ENCODE data around the gene CRYBB3.
"Not testable (repeated sequence)": the region's sequence is repeated elsewhere in the genome, so short reads cannot be mapped to it uniquely, and the experiment has no call there.

DNA sequence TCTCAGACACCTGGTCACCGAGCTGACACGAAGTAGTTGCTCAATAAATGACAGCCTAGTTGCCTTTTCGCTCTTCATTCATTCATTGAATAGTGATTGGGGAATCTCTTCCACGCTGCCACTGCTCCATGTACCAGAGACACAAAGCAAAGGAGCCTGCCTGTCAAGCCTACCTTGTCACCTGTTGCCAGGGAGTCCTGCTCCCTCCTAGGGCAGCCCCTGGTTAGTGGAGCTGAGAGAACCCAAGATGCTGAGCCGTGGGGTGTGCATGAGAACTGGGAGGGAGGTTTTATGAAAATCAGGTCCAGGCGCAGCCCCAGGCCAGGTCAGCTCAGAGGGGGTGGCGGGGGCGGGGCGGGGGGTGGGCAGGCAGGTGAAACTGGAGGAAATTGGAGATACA is 38.4 kb downstream of the CRYBB3 start:
- TF ChIP-seq, protein P1, sequence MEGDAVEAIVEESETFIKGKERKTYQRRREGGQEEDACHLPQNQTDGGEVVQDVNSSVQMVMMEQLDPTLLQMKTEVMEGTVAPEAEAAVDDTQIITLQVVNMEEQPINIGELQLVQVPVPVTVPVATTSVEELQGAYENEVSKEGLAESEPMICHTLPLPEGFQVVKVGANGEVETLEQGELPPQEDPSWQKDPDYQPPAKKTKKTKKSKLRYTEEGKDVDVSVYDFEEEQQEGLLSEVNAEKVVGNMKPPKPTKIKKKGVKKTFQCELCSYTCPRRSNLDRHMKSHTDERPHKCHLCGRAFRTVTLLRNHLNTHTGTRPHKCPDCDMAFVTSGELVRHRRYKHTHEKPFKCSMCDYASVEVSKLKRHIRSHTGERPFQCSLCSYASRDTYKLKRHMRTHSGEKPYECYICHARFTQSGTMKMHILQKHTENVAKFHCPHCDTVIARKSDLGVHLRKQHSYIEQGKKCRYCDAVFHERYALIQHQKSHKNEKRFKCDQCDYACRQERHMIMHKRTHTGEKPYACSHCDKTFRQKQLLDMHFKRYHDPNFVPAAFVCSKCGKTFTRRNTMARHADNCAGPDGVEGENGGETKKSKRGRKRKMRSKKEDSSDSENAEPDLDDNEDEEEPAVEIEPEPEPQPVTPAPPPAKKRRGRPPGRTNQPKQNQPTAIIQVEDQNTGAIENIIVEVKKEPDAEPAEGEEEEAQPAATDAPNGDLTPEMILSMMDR (IDR thresholded peaks at IDR 0.05 in 2 of 3, conservative IDR thresholded peaks at IDR 0.05 in 1 of 3; ENCODE audit: borderline replicate concordance in 1 of 3, insufficient read depth in 1 of 3, low read depth in 2 of 3, low read length in 2 of 3): not testable (repeated sequence)
- TF ChIP-seq, protein P2, sequence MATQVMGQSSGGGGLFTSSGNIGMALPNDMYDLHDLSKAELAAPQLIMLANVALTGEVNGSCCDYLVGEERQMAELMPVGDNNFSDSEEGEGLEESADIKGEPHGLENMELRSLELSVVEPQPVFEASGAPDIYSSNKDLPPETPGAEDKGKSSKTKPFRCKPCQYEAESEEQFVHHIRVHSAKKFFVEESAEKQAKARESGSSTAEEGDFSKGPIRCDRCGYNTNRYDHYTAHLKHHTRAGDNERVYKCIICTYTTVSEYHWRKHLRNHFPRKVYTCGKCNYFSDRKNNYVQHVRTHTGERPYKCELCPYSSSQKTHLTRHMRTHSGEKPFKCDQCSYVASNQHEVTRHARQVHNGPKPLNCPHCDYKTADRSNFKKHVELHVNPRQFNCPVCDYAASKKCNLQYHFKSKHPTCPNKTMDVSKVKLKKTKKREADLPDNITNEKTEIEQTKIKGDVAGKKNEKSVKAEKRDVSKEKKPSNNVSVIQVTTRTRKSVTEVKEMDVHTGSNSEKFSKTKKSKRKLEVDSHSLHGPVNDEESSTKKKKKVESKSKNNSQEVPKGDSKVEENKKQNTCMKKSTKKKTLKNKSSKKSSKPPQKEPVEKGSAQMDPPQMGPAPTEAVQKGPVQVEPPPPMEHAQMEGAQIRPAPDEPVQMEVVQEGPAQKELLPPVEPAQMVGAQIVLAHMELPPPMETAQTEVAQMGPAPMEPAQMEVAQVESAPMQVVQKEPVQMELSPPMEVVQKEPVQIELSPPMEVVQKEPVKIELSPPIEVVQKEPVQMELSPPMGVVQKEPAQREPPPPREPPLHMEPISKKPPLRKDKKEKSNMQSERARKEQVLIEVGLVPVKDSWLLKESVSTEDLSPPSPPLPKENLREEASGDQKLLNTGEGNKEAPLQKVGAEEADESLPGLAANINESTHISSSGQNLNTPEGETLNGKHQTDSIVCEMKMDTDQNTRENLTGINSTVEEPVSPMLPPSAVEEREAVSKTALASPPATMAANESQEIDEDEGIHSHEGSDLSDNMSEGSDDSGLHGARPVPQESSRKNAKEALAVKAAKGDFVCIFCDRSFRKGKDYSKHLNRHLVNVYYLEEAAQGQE (IDR thresholded peaks at IDR 0.05; ENCODE audit: low read depth): not testable (repeated sequence)
- TF ChIP-seq RAD21 (IDR thresholded peaks at IDR 0.05; ENCODE audit: low read depth): not testable (repeated sequence)

Measured in HCT116 (cell line).